Esophagus squamous epithelium (tissue), 5 donors: ENCODE data around the gene TPD52L1. TPM values are rescaled to one million over a fixed set of nuclear protein-coding genes. Genes with fewer than 3 reads are reported as not detected.
A peak's percentile ranks its signal among the peaks of the same experiment; 100 is the strongest.

Source experiments
- DNase-seq: peaks from one replicate; lab custom pipeline; 2025; lab: John Stamatoyannopoulos, UW
- H3K27ac ChIP-seq, 4 donors: fragments of 200-600 bp; sonication (generic); one replicate each; pipeline ENCODE4 v1.5.1; 2016 to 2019; ENCODE audit warnings: mild to moderate bottlenecking in 1 of 4
- H3K27me3 ChIP-seq, 4 donors: fragments of 200-600 bp; sonication (generic); 1 replicate in 3 of 4; 2 replicates in 1 of 4; pipeline versions ENCODE4 v1.5.1 to v1.6.0; 2017 to 2021; ENCODE audit warnings: antibody characterized with exemption in 1 of 4
- H3K36me3 ChIP-seq, 3 donors: fragments of 200-600 bp; sonication (generic); one replicate each; pipeline ENCODE4 v1.5.1; 2016 to 2019
- H3K4me1 ChIP-seq, 3 donors: fragments of 200-600 bp; sonication (generic); one replicate each; pipeline ENCODE4 v1.5.1; 2017 to 2019
- H3K4me3 ChIP-seq, 4 donors: fragments of 200-600 bp; sonication (generic); 1 replicate in 3 of 4; 2 replicates in 1 of 4; pipeline ENCODE4 v1.5.1; 2016 to 2019; ENCODE audit warnings: mild to moderate bottlenecking in 2 of 4, moderate library complexity in 1 of 4
- H3K9me3 ChIP-seq, 3 donors: fragments of 200-600 bp; sonication (generic); one replicate each; pipeline ENCODE4 v1.5.1; 2016 to 2019
- CTCF ChIP-seq, 6 experiments: fragments of 450-650 bp in 4 of 6; fragments of 200-600 bp in 2 of 6; sonication (generic) in 2 of 6; IDR thresholded peaks; one replicate each; pipeline ENCODE4 v1.5.1; 2016 to 2019; ENCODE audit warnings: antibody characterized with exemption in 6 of 6, mild to moderate bottlenecking in 4 of 6, moderate library complexity in 4 of 6
- POLR2A ChIP-seq, 4 donors: fragments of 450-650 bp; IDR thresholded peaks; one replicate each; pipeline ENCODE4 v1.6.1; 2017; ENCODE audit warnings: antibody characterized with exemption in 4 of 4, mild to moderate bottlenecking in 4 of 4, moderate library complexity in 3 of 4
- WGBS, 2 donors: methylation state at CpG; one replicate each; pipeline ENCODE4 v1.1.5; 2018; 5-methylcytosine and 5-hydroxymethylcytosine counted together
- intact Hi-C: fragments of 100-400 bp; cut with DNase I; formaldehyde crosslinking; loops from one replicate; pipeline ENCODE4 v1.15.0; 2022
- total RNA-seq, 4 donors: library from RNA; depleted of rRNA; stranded (reverse); fragments of >200 nt; gene quantifications; one replicate each; pipeline ENCODE4 v1.1.0, GENCODE V29; 2016
- donor health status: DM: yes; HTN: yes; CAD: no.

Gene TPD52L1
- total RNA-seq, 4 donors from 2014 or later: 202 to 409 (median 275) TPM

DNA sequence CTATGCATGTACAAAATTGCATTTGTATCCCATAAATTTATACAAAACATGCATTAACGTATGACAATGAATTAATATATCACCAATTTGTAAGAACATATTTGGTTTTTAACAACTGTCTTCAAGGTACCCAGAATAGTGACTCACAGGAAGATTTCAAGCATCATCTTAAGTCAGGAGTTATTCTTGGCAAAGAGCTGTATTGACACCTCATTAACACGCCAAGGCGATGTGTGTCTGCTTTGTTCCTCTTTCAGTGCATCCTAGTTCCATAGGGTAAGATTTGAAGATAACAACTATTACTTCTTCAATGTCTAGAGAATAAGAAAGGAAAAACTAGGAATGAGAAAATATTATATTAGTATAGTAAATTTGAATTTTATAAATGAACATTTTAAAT is 35.8 kb upstream of the TPD52L1 start:
- Histone ChIP-seq H3K4me1 (peaks cover 0 to 5% (median 0%) of the 10 kb centered on the region in 3 donors), H3K27me3 (no peaks in the 10 kb centered on the region), H3K27ac (no peak overlapping the region), H3K36me3 (no peaks in the 10 kb centered on the region), H3K9me3 (no peaks in the 10 kb centered on the region), H3K4me3 (no peak overlapping the region)
- intact Hi-C loops: no loop called here
- DNase-seq: no peak
- 38 to 40% methylated on average over 3 of the region's 3 CpGs for WGBS, 2 donors
- TF ChIP-seq CTCF (IDR thresholded peaks at IDR 0.05) (no peak), POLR2A (IDR thresholded peaks at IDR 0.05) (no peak)

GRCh38 chr6:125120054-125120590 is 33.5 kb upstream of the TPD52L1 start:
- Histone ChIP-seq H3K27me3 (no peaks in the 10 kb centered on the region), H3K4me1 (peaks cover 0 to 19% (median 0%) of the 10 kb centered on the region in 3 donors), H3K4me3 (no peak overlapping the region), H3K36me3 (no peaks in the 10 kb centered on the region), H3K27ac (no peak overlapping the region), H3K9me3 (no peaks in the 10 kb centered on the region)
- DNase-seq: no peak
- intact Hi-C loops: no loop called here
- 58 to 60% methylated on average over 3 of the region's 3 CpGs for WGBS, 2 donors
- TF ChIP-seq CTCF (IDR thresholded peaks at IDR 0.05) (no peak), POLR2A (IDR thresholded peaks at IDR 0.05) (no peak)

DNA sequence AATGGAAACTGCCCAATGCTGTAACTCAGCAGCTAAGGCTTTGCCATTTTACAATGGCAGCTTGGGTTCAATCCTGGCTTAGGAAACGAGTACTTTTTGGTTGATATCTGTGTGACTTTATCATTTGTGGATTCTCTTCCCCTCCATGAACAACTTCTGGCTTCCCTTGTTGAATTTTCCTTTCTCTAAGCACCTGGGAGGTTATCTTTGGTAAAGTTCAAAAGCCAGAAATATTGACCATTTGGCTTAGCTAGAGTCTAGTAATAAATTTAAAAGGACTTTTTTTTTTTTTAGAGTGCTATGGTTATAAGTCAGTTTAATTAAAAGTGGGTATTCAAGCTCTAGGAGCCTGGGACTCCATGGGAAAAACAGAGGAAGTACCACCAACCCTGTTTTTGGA is 31.7 kb upstream of the TPD52L1 start:
- no peak for TF ChIP-seq CTCF (IDR thresholded peaks at IDR 0.05)
- TF ChIP-seq POLR2A (IDR thresholded peaks at IDR 0.05): no peak
- intact Hi-C loops: no loop called here
- Histone ChIP-seq H3K4me1 (peaks cover 0 to 19% (median 0%) of the 10 kb centered on the region in 3 donors), H3K4me3 (no peak overlapping the region), H3K9me3 (no peaks in the 10 kb centered on the region), H3K27ac (no peak overlapping the region), H3K36me3 (no peaks in the 10 kb centered on the region), H3K27me3 (no peaks in the 10 kb centered on the region)
- 81 to 90% methylated on average over 1 of the region's 1 CpG for WGBS, 2 donors
- DNase-seq: no peak

DNA sequence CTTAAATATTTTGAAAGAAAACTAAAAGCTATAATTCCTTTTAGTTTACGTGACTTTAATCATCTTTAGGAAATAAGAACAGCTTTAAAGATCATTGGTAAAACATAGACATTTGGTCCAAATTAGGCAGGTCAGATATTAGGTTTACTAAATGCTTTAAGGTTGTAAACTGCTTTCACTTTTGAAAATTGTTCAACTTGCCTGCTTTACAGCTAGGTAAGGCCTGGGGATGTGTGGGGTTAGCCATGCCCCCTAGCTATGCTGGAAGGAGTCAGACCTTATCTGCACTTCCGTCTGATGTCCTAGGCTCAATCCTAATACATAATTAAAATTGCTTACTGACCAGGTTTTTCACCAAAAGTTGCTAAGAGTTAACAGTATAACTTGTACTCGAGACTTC is 30.5 kb upstream of the TPD52L1 start:
- H3K4me1 ChIP-seq: peaks cover 0 to 19% (median 0%) of the 10 kb centered on the region in 3 donors
- no peak for DNase-seq
- intact Hi-C loops: no loop called here
- TF ChIP-seq POLR2A (IDR thresholded peaks at IDR 0.05): no peak
- no peak for TF ChIP-seq CTCF (IDR thresholded peaks at IDR 0.05)
- WGBS, 2 donors: 65 to 70% methylated on average over 3 of the region's 3 CpGs
- no peaks in the 10 kb centered on the region for H3K27me3 ChIP-seq
- peak overlapping the region in 1 of 4 donors; percentile 15 for H3K4me3 ChIP-seq
- H3K9me3 ChIP-seq: no peaks in the 10 kb centered on the region
- H3K36me3 ChIP-seq: no peaks in the 10 kb centered on the region
- peak overlapping the region in 3 of 4 donors; percentile 64 to 73 (median 71) for H3K27ac ChIP-seq

DNA sequence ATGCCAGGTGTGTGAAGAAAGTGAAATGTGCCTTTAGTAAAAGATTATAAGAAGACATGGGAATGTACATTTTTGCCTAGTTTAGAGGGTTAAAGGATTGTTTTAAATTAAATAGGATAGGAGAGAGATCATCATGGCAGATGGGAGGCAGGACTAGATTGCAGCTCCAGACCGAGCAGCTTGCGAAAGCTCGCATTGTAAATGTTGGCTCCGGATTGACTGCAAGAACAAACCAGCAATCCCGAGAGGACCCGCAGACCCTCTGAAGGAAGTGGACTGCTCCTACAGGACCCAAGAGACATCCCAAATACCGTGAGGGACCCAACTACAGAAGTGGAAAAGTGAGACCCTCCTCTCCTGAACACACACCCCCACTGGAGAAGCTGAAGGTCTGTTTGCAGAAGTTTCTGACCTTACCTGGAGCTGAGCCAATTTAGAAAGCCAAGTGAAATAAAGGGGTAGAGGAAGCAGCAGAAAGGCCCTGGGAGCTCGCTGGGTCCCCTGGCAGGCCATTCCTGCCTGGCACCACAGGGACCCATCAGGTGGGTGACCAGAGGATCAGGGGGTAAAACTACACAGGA is 30.0 kb upstream of the TPD52L1 start:
- H3K27me3 ChIP-seq: no peaks in the 10 kb centered on the region
- no peak for TF ChIP-seq CTCF (IDR thresholded peaks at IDR 0.05)
- no peak for TF ChIP-seq POLR2A (IDR thresholded peaks at IDR 0.05)
- H3K4me3 ChIP-seq: peak overlapping the region in 1 of 4 donors; percentile 24
- WGBS, 2 donors: 46 to 65% methylated on average over 7 of the region's 8 CpGs
- H3K4me1 ChIP-seq: peaks cover 0 to 19% (median 0%) of the 10 kb centered on the region in 3 donors
- DNase-seq: no peak
- H3K9me3 ChIP-seq: no peaks in the 10 kb centered on the region
- intact Hi-C loops: no loop called here
- no peaks in the 10 kb centered on the region for H3K36me3 ChIP-seq
- peak overlapping the region; percentile 23 to 73 (median 68) for H3K27ac ChIP-seq
